ENCODE data around the gene GAPT. TPM values are rescaled to one million over a fixed set of nuclear protein-coding genes. Genes with fewer than 3 reads are reported as not detected.
A peak's percentile ranks its signal among the peaks of the same experiment; 100 is the strongest.

Gene GAPT
- total RNA-seq, 3 donors from 2014 or later, result 0.17 to 0.98 (median 0.43) TPM

- Histone ChIP-seq H3K4me3 (no peak overlapping the region), H3K4me1 (ENCODE audit: low read depth) (no peaks in the 10 kb centered on the region), H3K9me3 (no peaks in the 10 kb centered on the region), H3K36me3 (ENCODE audit: low read depth) (no peaks in the 10 kb centered on the region)
- ATAC-seq (no peak), DNase-seq (no peak)
- no peak for TF ChIP-seq CTCF (IDR thresholded peaks at IDR 0.05)
- intact Hi-C loops (cut with DNase I, micrococcal nuclease), result no loop called here
These were observed 4.9 kb upstream of the GAPT start for GRCh38 chr5:58486290-58486689.

GRCh38 chr5:58490402-58491050 lies 709 bp upstream of the GAPT start:
- no peaks in the 10 kb centered on the region for H3K4me1 ChIP-seq (ENCODE audit: low read depth)
- TF ChIP-seq CTCF (IDR thresholded peaks at IDR 0.05), result no peak
- no peak overlapping the region for H3K4me3 ChIP-seq
- DNase-seq (no peak), ATAC-seq (peak; percentile 51)
- no peaks in the 10 kb centered on the region for H3K36me3 ChIP-seq (ENCODE audit: low read depth)
- intact Hi-C loops (cut with DNase I, micrococcal nuclease), result loop anchor here in 1 of 2 donors (10.0 kb wide), 1 partner anchor 324 kb away; no protein-coding TSS in a partner anchor
- H3K9me3 ChIP-seq, result no peaks in the 10 kb centered on the region

- Histone ChIP-seq H3K9me3 (no peaks in the 10 kb centered on the region), H3K36me3 (ENCODE audit: low read depth) (no peaks in the 10 kb centered on the region), H3K4me1 (ENCODE audit: low read depth) (no peaks in the 10 kb centered on the region), H3K4me3 (no peak overlapping the region)
- intact Hi-C loops (cut with DNase I, micrococcal nuclease), result loop anchor here in 1 of 2 donors (10.0 kb wide), 1 partner anchor 322 kb away; no protein-coding TSS in a partner anchor
- DNase-seq (no peak), ATAC-seq (no peak)
- TF ChIP-seq CTCF (IDR thresholded peaks at IDR 0.05), result no peak
These were observed 1.9 kb downstream of the GAPT start for GRCh38 chr5:58493141-58493540.

- Histone ChIP-seq H3K9me3 (no peaks in the 10 kb centered on the region), H3K36me3 (ENCODE audit: low read depth) (no peaks in the 10 kb centered on the region), H3K4me3 (no peak overlapping the region), H3K4me1 (ENCODE audit: low read depth) (no peaks in the 10 kb centered on the region)
- intact Hi-C loops (cut with DNase I, micrococcal nuclease), result loop anchor here in 1 of 2 donors (5.0 to 10.0 kb wide), 2 partner anchors 318 to 356 kb away; no protein-coding TSS in a partner anchor
- DNase-seq, result no peak
- no peak for TF ChIP-seq CTCF (IDR thresholded peaks at IDR 0.05)
- ATAC-seq, result no peak
These were observed 5.3 kb downstream of the GAPT start for GRCh38 chr5:58496488-58496887.

GRCh38 chr5:58497386-58497785 lies 6.2 kb downstream of the GAPT start:
- no peak overlapping the region for H3K4me3 ChIP-seq
- no peaks in the 10 kb centered on the region for H3K36me3 ChIP-seq (ENCODE audit: low read depth)
- intact Hi-C loops (cut with DNase I, micrococcal nuclease), result loop anchor here in 1 of 2 donors (5.0 to 10.0 kb wide), 2 partner anchors 317 to 355 kb away; no protein-coding TSS in a partner anchor
- TF ChIP-seq CTCF (IDR thresholded peaks at IDR 0.05), result no peak
- ATAC-seq, result no peak
- no peaks in the 10 kb centered on the region for H3K9me3 ChIP-seq
- no peak for DNase-seq
- no peaks in the 10 kb centered on the region for H3K4me1 ChIP-seq (ENCODE audit: low read depth)
